Choroid plexus epithelial cell (primary cell): ENCODE results near the gene TSFM.

Source experiments
- DNase-seq: peaks from one replicate; pipeline ENCODE4 v3.0.0-alpha.2; 2010; ENCODE audit warnings: low read depth
- H3K4me3 ChIP-seq: 2 replicates; pipeline ENCODE4 v1.5.1; 2011; ENCODE audit warnings: low read depth, mild to moderate bottlenecking, control low read depth, low read length, moderate library complexity
- TF ChIP-seq, protein P1 (sequence below): conservative IDR thresholded peaks from 2 replicates; pipeline ENCODE4 v1.5.1; 2011; ENCODE audit warnings: low read depth, mild to moderate bottlenecking, control low read depth, inconsistent platforms, low read length, moderate library complexity

TSFM gene

DNA sequence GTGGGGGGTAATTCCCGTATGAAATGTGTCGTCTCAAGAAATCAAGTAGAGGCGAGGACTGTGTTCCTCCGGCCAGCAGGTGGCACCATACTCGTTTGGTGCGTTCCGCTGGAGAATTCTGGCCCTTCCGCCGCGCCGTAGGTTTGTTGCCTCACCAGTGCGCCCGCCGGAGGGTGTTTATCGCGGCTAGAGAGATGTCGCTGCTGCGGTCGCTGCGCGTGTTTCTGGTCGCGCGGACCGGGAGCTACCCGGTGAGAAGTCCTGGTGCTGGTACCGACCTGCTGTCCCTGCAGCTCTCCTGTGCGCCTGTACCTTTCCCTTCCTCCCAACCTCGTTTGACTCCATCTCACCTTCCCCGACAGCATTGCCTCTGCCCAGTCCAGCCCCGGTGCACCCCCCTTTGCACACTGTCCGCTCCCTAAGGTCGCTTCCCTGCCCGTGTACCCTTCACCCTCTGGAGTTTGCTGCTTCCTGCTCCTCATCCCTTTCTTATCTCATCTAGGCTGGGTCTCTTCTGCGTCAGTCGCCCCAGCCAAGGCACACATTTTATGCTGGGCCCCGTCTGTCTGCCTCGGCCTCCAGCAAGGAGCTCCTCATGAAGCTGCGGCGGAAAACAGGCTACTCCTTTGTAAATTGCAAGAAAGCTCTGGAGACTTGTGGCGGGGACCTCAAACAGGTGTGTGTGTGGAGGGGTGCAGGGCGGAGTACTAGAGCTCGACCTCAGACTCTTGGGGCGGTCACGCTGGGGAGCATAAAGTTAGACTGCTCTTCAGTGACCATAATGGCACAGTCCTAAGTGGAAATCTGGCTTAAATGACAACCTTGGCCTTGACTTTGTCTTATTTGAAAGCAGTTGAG is at the start of gene TSFM:
Gene TSFM (plus strand): TSS at position 180 of the 858 bp plus-strand sequence. CDS start 15 bp downstream, at position 195.
- peak; percentile 96 for DNase-seq
- H3K4me3 ChIP-seq, result peak within 1 kb of the TSS; percentile 91
- TF ChIP-seq, protein P1, sequence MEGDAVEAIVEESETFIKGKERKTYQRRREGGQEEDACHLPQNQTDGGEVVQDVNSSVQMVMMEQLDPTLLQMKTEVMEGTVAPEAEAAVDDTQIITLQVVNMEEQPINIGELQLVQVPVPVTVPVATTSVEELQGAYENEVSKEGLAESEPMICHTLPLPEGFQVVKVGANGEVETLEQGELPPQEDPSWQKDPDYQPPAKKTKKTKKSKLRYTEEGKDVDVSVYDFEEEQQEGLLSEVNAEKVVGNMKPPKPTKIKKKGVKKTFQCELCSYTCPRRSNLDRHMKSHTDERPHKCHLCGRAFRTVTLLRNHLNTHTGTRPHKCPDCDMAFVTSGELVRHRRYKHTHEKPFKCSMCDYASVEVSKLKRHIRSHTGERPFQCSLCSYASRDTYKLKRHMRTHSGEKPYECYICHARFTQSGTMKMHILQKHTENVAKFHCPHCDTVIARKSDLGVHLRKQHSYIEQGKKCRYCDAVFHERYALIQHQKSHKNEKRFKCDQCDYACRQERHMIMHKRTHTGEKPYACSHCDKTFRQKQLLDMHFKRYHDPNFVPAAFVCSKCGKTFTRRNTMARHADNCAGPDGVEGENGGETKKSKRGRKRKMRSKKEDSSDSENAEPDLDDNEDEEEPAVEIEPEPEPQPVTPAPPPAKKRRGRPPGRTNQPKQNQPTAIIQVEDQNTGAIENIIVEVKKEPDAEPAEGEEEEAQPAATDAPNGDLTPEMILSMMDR, result peak; percentile 89

DNA sequence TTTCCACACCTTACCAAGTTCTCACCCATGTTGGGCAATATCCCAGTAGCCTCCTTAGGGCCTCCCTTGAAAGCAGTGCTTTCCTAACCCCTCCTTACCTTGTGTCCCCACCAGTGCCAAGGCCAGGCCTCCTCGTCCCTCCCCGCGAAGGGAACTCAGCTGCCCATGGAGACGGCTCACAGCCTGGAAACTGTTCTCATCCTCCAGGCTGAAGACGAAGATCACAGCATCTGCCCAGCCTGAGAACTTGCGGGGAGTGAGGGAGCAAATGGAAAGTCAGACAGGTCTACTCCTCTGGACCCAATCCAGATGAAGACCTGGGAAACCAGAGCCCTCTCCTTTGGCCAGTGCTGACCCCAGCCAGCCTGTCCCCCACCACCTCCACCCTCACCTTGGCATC is 48.7 kb upstream of the TSFM start:
- H3K4me3 ChIP-seq, result no peak overlapping the region
- no peak for DNase-seq
- TF ChIP-seq, protein P1, result no peak

DNA sequence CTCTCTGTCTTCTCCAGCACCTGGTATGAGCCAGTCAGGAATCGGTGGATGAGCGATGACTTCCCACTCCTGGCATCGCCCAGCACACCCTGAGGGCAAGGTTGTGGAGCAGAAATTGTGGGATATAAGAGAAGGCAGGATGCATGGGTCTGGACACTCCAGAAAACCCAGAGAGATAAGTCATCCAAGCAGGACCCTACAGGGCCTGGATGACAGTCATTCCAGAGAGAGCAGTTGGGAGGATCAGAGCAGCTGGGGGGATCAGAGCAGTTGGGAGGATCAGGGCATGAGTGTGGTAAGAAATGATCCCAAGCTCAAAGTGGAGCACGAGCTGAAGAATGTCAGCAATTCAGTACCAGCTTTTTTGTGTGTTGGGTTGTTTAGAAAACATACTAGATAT is 48.0 kb upstream of the TSFM start:
- DNase-seq, result no peak

DNA sequence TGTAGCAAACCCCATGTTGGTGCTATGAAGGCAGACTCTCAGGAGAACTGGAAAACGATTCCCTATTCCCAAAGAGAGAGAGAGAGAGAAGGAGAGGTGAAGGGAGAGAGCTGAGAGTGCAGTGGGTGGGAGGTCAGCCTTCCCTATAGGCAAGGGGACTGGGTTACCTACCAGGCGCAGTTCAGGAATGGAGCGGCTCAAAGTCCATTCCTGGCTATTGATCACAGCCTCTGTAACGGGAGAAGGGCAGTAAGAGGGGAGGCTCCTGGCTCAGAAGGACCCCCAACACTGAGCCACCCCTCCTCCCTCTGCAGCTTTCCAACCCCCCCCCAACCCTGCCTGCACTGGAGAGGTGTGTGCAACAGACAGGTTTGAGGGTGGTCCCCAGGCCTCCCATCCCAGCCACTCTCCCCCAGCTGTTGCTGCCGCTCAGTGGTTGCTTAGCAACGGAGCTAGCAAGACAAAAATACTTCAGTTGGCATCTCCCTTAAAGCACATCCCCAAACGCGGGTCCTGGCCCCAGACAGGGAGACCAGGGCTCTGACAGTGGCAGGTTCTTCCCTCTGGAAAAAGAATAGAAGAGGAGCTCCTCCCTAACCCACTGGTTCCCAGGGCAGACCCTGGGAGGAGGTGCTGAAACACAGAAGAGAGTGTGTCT is 47.3 kb upstream of the TSFM start:
- no peak overlapping the region for H3K4me3 ChIP-seq
- DNase-seq, result no peak
- TF ChIP-seq, protein P1, result no peak

More for the DNA sequence above, 48.0 kb upstream of the TSFM start:
- TF ChIP-seq, protein P1, result no peak
- H3K4me3 ChIP-seq, result no peak overlapping the region

DNA sequence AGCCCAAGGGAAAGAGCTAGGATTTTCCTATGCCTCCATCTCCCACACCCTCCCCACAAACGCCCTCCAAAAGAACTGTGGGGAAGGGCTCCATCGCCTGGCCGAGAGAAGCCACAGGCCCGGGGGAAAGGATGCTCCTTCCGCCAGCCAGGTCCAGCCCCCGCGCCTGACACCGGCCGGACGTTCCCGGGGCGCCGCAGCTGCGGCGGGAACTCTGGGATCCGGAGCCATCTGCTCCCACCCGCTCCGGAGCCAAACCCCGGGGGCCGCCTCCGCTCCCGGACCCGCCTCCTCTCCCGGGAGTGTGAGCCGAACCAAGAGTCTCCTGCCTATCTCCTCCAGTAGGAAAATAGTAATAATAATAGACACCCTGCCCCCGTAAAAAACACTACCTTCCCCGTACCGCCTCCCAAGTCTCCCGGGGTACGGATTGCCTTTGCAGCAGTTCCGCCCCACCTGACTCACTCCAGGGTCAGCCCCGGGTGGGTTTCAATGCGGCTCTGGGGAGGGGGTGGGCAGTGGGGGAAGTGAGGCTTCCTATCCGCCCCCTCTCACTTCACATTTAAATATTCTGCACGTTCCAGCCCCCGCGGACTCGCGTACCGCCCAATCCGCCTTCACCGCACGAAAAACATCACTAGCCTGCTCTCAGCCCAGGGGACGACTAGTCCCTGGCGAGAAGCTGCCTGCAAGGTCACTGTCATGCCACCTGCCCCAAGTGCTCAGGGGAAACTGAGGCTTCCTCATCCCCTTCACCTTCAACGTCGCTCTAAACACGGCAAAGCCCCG is 46.4 kb upstream of the TSFM start:
- TF ChIP-seq, protein P1, result peak; percentile 59
- H3K4me3 ChIP-seq, result peak overlapping the region; percentile 39
- DNase-seq, result peak; percentile 45

GRCh38 chr12:57736741-57737466 is 45.7 kb upstream of the TSFM start:
- DNase-seq, result no peak
- no peak overlapping the region for H3K4me3 ChIP-seq
- TF ChIP-seq, protein P1, result no peak
